ENCODE measurements around the gene SLC8A2.
A peak's percentile ranks its signal among the peaks of the same experiment; 100 is the strongest.

SLC8A2 gene

GRCh38 chr19:47464675-47465419 is 6.8 kb downstream of the SLC8A2 start:
- DNase-seq (ENCODE audit: low read depth in 3 of 3), result no peak

DNA sequence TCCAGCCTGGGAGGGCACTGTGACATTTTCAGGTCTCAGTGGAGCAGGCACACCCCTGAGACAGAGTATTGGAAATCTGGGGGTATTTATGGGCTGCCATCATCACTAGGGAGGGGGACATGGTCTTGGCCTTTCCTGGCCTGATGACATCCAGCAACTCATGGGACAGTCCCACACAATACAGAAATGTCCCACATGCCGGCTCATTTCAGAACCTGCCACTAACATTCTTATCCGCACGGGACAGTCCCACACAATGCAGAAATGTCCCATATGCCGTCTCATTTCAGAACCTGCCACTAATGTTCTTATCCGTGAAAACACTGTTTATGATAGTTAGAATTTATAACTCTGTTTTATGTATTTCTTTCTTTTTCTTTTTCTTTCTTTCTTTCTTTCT is 9.8 kb downstream of the SLC8A2 start:
- DNase-seq (ENCODE audit: low read depth in 3 of 3), result no peak

DNA sequence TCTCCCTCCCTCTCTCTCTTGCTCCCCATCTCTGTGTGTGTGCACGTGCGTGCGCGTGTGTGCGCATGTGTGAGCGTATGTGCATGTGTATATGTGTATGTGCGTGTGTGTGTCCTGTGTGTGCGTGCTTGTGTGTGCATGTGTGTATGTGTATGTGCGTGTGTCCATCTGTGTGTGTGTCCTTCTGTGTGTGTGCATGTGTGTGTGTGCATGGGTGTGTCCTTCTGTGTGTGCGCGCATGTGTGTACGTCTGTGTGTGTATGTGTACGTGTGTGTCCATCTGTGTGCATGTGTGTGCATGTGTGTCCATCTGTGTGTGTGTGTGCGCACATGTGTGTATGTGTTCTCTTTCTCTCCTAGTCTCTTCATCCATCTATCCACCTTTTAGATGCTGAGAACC is 12.2 kb downstream of the SLC8A2 start:
- no peak for DNase-seq (ENCODE audit: low read depth in 3 of 3)

- DNase-seq (ENCODE audit: low read depth in 3 of 3), result no peak
Measured at GRCh38 chr19:47458672-47459071, 13.0 kb downstream of the SLC8A2 start.

DNA sequence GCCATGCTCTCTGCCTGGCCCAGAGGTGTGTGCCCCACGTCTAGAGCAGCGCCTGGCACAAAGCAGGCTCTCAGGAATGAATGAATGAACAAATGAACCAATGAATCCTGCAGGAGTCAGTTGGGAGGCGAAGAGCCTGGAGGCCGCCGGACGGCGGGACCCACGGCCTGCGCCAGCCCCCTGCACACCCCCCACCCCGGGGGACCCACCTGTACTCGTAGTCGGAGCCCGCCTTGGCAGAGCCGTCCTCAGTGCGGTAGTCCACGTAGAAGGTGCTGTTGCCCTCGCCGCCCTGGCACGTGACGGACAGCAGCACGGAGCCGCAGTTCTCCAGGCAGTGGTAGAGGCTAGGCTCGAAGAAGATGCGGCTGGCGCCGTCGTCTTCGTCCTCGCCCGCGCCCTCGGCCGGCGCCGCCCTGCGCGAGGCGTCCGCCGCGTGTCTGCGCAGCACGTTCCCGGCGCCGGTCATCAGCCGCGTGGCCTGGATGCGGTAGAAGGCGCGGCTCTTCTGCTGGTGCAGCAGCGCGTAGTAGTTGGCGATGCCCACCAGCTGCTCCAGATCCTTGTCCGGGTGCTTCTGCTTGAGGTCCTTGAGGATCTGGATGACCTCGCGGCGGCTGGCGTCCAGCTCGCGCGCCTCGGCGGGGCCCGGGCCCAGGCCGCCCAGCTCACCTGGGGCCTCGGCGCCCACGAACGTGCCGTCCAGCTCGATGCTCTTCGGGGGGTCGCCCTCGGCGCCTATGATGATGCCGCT is 14.8 kb downstream of the SLC8A2 start:
- no peak for DNase-seq (ENCODE audit: low read depth in 3 of 3)

- DNase-seq (ENCODE audit: low read depth in 3 of 3), result no peak
Measured at GRCh38 chr19:47450478-47450877, 21.2 kb downstream of the SLC8A2 start.

GRCh38 chr19:47448360-47448727 is 23.3 kb downstream of the SLC8A2 start:
- DNase-seq (ENCODE audit: low read depth in 3 of 3), result no peak

- peak in 2 of 3 donors; percentile 76 for DNase-seq (ENCODE audit: low read depth in 3 of 3)
Measured at GRCh38 chr19:47447470-47448359, 24.0 kb downstream of the SLC8A2 start.

GRCh38 chr19:47446534-47447469 is 24.9 kb downstream of the SLC8A2 start:
- DNase-seq (ENCODE audit: low read depth in 3 of 3), result peak in 1 of 3 donors; percentile 21

- DNase-seq (ENCODE audit: low read depth in 3 of 3), result no peak
Measured at GRCh38 chr19:47445937-47446402, 25.7 kb downstream of the SLC8A2 start.

GRCh38 chr19:47445527-47445926 is 26.2 kb downstream of the SLC8A2 start:
- DNase-seq (ENCODE audit: low read depth in 3 of 3), result no peak

GRCh38 chr19:47444388-47444821 is 27.3 kb downstream of the SLC8A2 start:
- no peak for DNase-seq (ENCODE audit: low read depth in 3 of 3)

DNA sequence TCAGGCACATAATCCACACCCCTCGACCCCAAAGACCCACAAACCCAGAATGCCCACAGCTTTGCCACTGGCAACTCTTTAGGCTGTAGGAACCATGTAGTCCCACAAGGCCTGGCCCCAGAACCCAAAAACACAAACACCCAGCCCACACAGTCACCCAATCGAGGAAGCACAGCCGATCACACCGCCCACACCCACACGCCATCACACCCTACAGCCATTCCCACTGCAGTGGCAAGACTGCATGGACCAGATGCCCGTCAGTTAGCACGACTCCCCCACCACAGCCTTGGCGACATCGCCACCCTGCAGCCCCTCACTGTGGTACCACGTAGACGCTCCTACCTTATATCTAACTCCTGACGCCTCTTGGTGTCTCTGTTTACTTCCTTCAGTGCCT is 28.4 kb downstream of the SLC8A2 start:
- DNase-seq (ENCODE audit: low read depth in 3 of 3), result no peak

DNA sequence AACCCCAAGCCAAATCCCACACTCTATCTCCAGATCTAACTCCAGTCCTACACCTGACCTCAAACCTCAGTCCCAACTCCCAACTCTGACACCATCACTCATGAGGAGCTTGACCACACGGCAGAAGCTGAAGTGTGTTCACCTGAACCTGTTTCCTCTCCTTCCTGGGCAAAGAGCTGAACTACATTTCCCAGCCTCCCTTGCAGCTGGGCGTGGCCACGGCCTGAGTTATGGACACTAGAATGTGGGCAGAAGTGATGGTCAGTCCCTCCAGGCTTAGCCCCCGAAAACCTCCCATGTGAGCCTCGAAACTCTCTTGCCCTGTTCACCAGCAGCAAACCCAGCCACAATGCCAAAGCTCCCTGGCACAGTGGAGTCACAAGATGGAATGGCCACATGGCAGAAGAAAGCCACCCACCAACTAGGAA is 32.9 kb downstream of the SLC8A2 start:
- DNase-seq (ENCODE audit: low read depth in 3 of 3), result no peak

DNA sequence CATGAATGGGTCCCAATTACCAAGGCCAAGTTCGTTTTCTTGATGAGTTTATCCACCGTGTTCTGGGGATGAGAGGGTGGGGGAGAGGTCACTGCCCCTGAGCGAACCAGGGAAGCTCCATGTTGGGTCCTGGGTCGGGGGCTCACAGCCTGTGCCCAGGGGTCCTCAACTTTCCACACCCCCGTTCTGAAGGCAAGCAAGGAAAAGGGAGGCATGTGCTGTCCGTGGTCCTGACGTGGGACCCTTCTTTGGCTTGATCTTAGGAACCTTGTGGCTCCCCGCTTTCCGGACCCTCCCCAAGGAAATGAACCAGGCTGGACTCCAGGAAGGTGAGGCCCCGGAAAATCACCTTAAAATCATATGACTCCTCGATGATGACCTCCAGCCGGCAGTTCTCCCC is 34.2 kb downstream of the SLC8A2 start:
- no peak for DNase-seq (ENCODE audit: low read depth in 3 of 3)

DNA sequence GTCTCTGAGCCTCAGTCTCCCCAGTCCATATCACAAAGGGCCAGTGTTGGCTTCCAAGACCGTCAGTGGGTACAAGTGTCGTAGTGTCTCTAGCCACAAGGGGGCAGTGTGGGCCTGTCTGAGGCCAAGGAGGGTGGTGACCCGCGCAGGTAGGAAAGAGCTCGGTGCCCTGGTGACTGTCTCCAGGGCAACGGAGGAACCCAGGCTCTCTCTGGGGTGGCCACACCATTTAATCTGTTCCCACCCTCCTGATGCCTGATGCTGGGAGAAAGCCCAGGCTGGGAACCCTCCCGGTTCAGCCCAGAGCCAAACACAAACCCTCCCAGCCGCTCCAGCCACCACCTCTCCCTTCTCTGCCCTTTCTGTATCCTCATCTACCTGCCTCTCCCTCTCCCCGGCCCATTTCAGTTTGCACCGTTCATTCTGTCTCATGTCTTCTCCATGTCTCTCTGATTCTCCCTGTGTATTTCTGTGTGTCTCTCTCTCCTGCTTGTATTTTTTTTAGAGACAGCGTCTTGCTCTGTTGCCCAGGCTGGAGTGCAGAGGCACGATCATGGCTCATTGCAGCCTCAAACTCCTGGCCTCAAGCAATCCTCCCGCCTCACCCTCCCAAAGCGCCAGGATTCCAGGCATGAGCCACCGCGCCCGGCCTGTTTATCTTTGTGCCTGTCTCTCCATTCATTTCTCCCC is 34.8 kb downstream of the SLC8A2 start:
- DNase-seq (ENCODE audit: low read depth in 3 of 3), result peak; percentile 74 to 81 (median 75)

- no peak for DNase-seq (ENCODE audit: low read depth in 3 of 3)
Measured at GRCh38 chr19:47435883-47436417, 35.7 kb downstream of the SLC8A2 start.

- DNase-seq (ENCODE audit: low read depth in 3 of 3), result no peak
Measured at GRCh38 chr19:47435196-47435595, 36.5 kb downstream of the SLC8A2 start.

- no peak for DNase-seq (ENCODE audit: low read depth in 3 of 3)
Measured at GRCh38 chr19:47434088-47434487, 37.6 kb downstream of the SLC8A2 start.

DNA sequence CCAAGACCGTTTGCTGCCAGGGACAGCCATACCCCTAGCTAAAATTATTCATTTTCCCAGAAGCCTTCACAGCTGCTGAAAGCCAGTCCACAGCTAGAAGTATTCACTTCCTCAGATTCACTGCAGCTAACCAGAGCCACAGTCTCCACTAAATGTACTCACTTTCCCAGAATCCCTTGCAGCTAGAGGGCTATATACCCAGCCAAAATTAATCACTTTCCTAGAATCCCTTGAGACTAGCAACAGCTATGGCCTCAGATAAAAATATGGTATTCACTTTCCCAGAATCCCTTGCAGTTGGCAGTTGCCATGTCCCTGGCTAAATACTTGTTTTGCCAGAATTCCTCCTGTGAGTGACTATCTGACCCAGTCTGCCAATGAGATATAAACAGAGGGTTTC is 38.6 kb downstream of the SLC8A2 start:
- DNase-seq (ENCODE audit: low read depth in 3 of 3), result no peak
